PC-9 (cell line): ENCODE measurements around the gene PRC1.
"Not testable (repeated sequence)": the region's sequence is repeated elsewhere in the genome, so short reads cannot be mapped to it uniquely, and the experiment has no call there.

Experiments
- CTCF ChIP-seq: fragments of 200-600 bp; sonication (generic); conservative IDR thresholded peaks from 2 replicates; pipeline ENCODE4 v1.6.1; 2017; ENCODE audit warnings: mixed run types, antibody characterized with exemption, mild to moderate bottlenecking, moderate library complexity
- EZH2 ChIP-seq: fragments of 200-600 bp; sonication (generic); IDR thresholded peaks from 2 replicates; pipeline ENCODE4 v1.8.0; 2017; ENCODE audit warnings: antibody characterized with exemption, low read depth

- not testable (repeated sequence) for TF ChIP-seq CTCF, EZH2
Observed at GRCh38 chr15:90926766-90927165, 67.6 kb downstream of the PRC1 start.
